WTC11 (cell line): ENCODE measurements around the gene FXYD3. TPM values are rescaled to one million over a fixed set of nuclear protein-coding genes. Genes with fewer than 3 reads are reported as not detected.

Experiments used
- ATAC-seq: fragments of 200-7000 bp; cut with Tn5 transposase; 2 replicates; pipeline ENCODE4 v1.10.0; 2021; ENCODE audit warnings: mild to moderate bottlenecking, moderate library complexity
- CTCF ChIA-PET: fragments of 300-600 bp; sonication (Branson Sonifier 250); formaldehyde crosslinking; loops from one replicate; lab custom pipeline; 2021; ENCODE audit warnings: antibody characterized with exemption; lab: Charles Lee
- POLR2A ChIA-PET: fragments of 350-600 bp; sonication (Branson Sonifier 250); formaldehyde crosslinking; loops from one replicate; lab custom pipeline; 2021; ENCODE audit warnings: antibody characterized with exemption; lab: Charles Lee
- DNase-seq: peaks from one replicate; pipeline ENCODE4 v3.0.0; 2021; ENCODE audit warnings: low spot score
- H3K27ac Mint-ChIP-seq: 2 replicates; pipeline ENCODE4 v1.8.0; 2021; ENCODE audit warnings: mixed read lengths
- H3K27me3 Mint-ChIP-seq: 2 replicates; pipeline ENCODE4 v1.8.0; 2021; ENCODE audit warnings: low read depth, mild to moderate bottlenecking, moderate library complexity, mixed read lengths
- H3K36me3 Mint-ChIP-seq: 2 replicates; pipeline ENCODE4 v1.8.0; 2021; ENCODE audit warnings: mixed read lengths
- H3K4me1 Mint-ChIP-seq: 2 replicates; pipeline ENCODE4 v1.8.0; 2022; ENCODE audit warnings: mixed read lengths
- H3K4me3 Mint-ChIP-seq: 2 replicates; pipeline ENCODE4 v1.8.0; 2021; ENCODE audit warnings: mild to moderate bottlenecking, moderate library complexity, mixed read lengths
- H3K9me3 Mint-ChIP-seq: 2 replicates; pipeline ENCODE4 v1.8.0; 2021; ENCODE audit warnings: mixed read lengths
- ETV6 ChIP-seq: sonication (generic); formaldehyde crosslinking; IDR thresholded peaks from 2 replicates; pipeline ENCODE4 v1.8.1; 2022; ENCODE audit warnings: mild to moderate bottlenecking, missing genetic modification reagents
- JAZF1 ChIP-seq: fragments of 250-450 bp; sonication (Bioruptor Pico); IDR thresholded peaks from 2 replicates; pipeline ENCODE4 v1.9.0; 2021; ENCODE audit warnings: moderate library complexity, mild to moderate bottlenecking, inconsistent platforms
- SMAD3 ChIP-seq: sonication (generic); formaldehyde crosslinking; IDR thresholded peaks from 2 replicates; pipeline ENCODE4 v1.8.0; 2022; ENCODE audit warnings: missing genetic modification reagents, mild to moderate bottlenecking, borderline replicate concordance
- SP1 ChIP-seq: sonication (generic); formaldehyde crosslinking; conservative IDR thresholded peaks from 2 replicates; pipeline ENCODE4 v1.8.1; 2022; ENCODE audit warnings: missing genetic modification reagents
- ZNF416 ChIP-seq: fragments of 250-450 bp; sonication (Bioruptor Pico); IDR thresholded peaks from 2 replicates; pipeline ENCODE4 v1.9.0; 2021; ENCODE audit warnings: mild to moderate bottlenecking, inconsistent platforms
- total RNA-seq: library from RNA; stranded (reverse); gene quantifications from 3 replicates; pipeline ENCODE4 v1.2.3, GENCODE V29; 2021
- TF ChIP-seq, protein P1 (sequence below): fragments of 250-450 bp; sonication (Bioruptor Pico); IDR thresholded peaks from 2 replicates; pipeline ENCODE4 v1.9.0; 2021; ENCODE audit warnings: mild to moderate bottlenecking, borderline replicate concordance
- TF ChIP-seq, protein P2 (sequence below): sonication (generic); formaldehyde crosslinking; IDR thresholded peaks from 2 replicates; pipeline ENCODE4 v1.8.1; 2022; ENCODE audit warnings: missing genetic modification reagents, borderline replicate concordance
- TF ChIP-seq, protein P3 (sequence below): fragments of 250-450 bp; sonication (Bioruptor Pico); IDR thresholded peaks from 2 replicates; pipeline ENCODE4 v1.9.0; 2021; ENCODE audit warnings: mild to moderate bottlenecking
- TF ChIP-seq, protein P4 (sequence below): sonication (generic); formaldehyde crosslinking; IDR thresholded peaks from 2 replicates; pipeline ENCODE4 v1.8.0; 2023; ENCODE audit warnings: missing genetic modification reagents, mild to moderate bottlenecking, borderline replicate concordance
- TF ChIP-seq, protein P5 (sequence below): fragments of 250-450 bp; sonication (Bioruptor Pico); IDR thresholded peaks from 2 replicates; pipeline ENCODE4 v1.9.0; 2021; ENCODE audit warnings: mild to moderate bottlenecking
- TF ChIP-seq, protein P6 (sequence below): sonication (generic); formaldehyde crosslinking; IDR thresholded peaks from 2 replicates; pipeline ENCODE4 v1.8.0; 2022; ENCODE audit warnings: mild to moderate bottlenecking, missing genetic modification reagents

FXYD3 gene
- total RNA-seq, 1 experiment from 2014 or later: 1.8 TPM

DNA sequence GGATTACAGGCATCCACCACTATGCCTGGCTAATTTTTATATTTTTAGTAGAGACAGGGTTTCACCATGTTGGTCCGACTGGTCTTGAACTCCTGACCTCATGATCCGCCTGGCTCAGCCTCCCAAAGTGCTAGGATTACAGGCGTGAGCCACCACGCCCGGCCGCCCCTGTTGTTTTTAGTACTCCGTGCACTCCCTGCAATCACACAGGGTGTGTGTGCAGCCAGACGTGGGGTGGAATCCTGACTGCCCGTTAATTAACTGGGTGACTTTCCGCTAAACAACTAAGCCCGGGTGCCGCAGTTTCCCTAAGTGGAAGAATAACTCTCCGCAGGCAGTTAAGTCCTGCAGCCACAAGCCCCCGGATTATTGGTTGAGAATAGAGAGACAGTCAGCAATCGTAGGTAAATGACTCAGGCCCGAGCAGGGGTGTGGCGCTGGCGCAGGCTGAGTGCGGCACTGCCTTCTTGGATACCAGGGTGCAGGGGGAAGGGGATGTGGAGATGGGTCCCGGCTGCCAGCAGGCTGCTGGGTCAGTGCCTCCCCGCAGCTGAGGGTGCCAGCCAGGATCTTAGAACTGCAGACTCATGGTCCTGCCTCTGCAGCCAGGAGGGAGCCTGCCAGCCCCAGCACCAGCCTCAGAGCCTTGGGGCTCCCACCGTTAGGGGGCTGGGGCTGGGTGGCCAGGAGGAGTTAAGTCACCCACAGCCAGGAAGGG is 6.1 kb upstream of the FXYD3 start:
- peaks cover 8% of the 10 kb centered on the region; the same call in 1 of the 2 replicates for H3K9me3 Mint-ChIP-seq
- no peak overlapping the region for H3K4me3 Mint-ChIP-seq
- no peak overlapping the region for H3K27ac Mint-ChIP-seq
- H3K36me3 Mint-ChIP-seq: 0 out of 2 replicates have a peak, but pooled peaks cover 3% of the 10 kb centered on the region
- ATAC-seq (no peak), DNase-seq (no peak)
- no peaks in the 10 kb centered on the region for H3K27me3 Mint-ChIP-seq
- CTCF ChIA-PET: interaction anchor here (1.1 to 3.1 kb wide), 4 partner anchors 20 to 65 kb away, joined by 4 to 19 read pairs (median 12); no protein-coding TSS in a partner anchor
- TF ChIP-seq, protein P1, sequence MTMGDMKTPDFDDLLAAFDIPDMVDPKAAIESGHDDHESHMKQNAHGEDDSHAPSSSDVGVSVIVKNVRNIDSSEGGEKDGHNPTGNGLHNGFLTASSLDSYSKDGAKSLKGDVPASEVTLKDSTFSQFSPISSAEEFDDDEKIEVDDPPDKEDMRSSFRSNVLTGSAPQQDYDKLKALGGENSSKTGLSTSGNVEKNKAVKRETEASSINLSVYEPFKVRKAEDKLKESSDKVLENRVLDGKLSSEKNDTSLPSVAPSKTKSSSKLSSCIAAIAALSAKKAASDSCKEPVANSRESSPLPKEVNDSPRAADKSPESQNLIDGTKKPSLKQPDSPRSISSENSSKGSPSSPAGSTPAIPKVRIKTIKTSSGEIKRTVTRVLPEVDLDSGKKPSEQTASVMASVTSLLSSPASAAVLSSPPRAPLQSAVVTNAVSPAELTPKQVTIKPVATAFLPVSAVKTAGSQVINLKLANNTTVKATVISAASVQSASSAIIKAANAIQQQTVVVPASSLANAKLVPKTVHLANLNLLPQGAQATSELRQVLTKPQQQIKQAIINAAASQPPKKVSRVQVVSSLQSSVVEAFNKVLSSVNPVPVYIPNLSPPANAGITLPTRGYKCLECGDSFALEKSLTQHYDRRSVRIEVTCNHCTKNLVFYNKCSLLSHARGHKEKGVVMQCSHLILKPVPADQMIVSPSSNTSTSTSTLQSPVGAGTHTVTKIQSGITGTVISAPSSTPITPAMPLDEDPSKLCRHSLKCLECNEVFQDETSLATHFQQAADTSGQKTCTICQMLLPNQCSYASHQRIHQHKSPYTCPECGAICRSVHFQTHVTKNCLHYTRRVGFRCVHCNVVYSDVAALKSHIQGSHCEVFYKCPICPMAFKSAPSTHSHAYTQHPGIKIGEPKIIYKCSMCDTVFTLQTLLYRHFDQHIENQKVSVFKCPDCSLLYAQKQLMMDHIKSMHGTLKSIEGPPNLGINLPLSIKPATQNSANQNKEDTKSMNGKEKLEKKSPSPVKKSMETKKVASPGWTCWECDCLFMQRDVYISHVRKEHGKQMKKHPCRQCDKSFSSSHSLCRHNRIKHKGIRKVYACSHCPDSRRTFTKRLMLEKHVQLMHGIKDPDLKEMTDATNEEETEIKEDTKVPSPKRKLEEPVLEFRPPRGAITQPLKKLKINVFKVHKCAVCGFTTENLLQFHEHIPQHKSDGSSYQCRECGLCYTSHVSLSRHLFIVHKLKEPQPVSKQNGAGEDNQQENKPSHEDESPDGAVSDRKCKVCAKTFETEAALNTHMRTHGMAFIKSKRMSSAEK (CRISPR knock-in tag): no peak
- TF ChIP-seq JAZF1 (CRISPR knock-in tag): no peak
- TF ChIP-seq, protein P2, sequence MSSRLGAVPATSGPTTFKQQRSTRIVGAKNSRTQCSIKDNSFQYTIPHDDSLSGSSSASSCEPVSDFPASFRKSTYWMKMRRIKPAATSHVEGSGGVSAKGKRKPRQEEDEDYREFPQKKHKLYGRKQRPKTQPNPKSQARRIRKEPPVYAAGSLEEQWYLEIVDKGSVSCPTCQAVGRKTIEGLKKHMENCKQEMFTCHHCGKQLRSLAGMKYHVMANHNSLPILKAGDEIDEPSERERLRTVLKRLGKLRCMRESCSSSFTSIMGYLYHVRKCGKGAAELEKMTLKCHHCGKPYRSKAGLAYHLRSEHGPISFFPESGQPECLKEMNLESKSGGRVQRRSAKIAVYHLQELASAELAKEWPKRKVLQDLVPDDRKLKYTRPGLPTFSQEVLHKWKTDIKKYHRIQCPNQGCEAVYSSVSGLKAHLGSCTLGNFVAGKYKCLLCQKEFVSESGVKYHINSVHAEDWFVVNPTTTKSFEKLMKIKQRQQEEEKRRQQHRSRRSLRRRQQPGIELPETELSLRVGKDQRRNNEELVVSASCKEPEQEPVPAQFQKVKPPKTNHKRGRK (CRISPR knock-in tag): no peak
- TF ChIP-seq, protein P3, sequence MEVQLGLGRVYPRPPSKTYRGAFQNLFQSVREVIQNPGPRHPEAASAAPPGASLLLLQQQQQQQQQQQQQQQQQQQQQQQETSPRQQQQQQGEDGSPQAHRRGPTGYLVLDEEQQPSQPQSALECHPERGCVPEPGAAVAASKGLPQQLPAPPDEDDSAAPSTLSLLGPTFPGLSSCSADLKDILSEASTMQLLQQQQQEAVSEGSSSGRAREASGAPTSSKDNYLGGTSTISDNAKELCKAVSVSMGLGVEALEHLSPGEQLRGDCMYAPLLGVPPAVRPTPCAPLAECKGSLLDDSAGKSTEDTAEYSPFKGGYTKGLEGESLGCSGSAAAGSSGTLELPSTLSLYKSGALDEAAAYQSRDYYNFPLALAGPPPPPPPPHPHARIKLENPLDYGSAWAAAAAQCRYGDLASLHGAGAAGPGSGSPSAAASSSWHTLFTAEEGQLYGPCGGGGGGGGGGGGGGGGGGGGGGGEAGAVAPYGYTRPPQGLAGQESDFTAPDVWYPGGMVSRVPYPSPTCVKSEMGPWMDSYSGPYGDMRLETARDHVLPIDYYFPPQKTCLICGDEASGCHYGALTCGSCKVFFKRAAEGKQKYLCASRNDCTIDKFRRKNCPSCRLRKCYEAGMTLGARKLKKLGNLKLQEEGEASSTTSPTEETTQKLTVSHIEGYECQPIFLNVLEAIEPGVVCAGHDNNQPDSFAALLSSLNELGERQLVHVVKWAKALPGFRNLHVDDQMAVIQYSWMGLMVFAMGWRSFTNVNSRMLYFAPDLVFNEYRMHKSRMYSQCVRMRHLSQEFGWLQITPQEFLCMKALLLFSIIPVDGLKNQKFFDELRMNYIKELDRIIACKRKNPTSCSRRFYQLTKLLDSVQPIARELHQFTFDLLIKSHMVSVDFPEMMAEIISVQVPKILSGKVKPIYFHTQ (CRISPR knock-in tag): no peak
- POLR2A ChIA-PET: no interaction called here
- H3K4me1 Mint-ChIP-seq: peaks cover 25% of the 10 kb centered on the region

DNA sequence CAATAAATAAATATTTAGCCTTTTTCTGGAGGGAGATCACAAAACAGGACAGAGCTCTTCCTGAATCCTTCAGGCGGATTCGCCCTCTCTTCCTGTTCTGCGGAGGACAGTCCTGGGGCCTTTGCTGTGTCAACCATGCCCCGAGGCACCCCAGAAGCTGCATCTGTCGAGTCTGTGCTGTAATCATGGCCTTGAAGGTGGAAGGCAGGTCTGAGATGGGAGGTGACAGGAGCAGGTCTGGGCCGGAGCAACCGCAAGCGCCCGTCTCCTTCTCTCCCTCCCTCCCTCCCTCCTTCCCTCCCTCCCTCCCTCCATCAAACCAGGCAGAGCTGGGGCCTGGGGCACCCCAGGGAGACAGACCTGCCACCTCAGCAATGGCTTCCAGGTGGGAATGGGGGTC is 4.6 kb upstream of the FXYD3 start:
- ATAC-seq: no peak
- Mint-ChIP-seq H3K36me3 (0 out of 2 replicates have a peak, but pooled peaks cover 2% of the 10 kb centered on the region), H3K4me3 (no peak overlapping the region), H3K4me1 (peaks cover 36% of the 10 kb centered on the region), H3K27me3 (peaks cover 3% of the 10 kb centered on the region; the same call in 1 of the 2 replicates), H3K27ac (no peak overlapping the region), H3K9me3 (peaks cover 8% of the 10 kb centered on the region; the same call in 1 of the 2 replicates)
- TF ChIP-seq SP1 (CRISPR knock-in tag) (no peak), ZNF416 (CRISPR knock-in tag) (no peak), SMAD3 (CRISPR knock-in tag) (no peak), ETV6 (no peak)
- TF ChIP-seq, protein P4, sequence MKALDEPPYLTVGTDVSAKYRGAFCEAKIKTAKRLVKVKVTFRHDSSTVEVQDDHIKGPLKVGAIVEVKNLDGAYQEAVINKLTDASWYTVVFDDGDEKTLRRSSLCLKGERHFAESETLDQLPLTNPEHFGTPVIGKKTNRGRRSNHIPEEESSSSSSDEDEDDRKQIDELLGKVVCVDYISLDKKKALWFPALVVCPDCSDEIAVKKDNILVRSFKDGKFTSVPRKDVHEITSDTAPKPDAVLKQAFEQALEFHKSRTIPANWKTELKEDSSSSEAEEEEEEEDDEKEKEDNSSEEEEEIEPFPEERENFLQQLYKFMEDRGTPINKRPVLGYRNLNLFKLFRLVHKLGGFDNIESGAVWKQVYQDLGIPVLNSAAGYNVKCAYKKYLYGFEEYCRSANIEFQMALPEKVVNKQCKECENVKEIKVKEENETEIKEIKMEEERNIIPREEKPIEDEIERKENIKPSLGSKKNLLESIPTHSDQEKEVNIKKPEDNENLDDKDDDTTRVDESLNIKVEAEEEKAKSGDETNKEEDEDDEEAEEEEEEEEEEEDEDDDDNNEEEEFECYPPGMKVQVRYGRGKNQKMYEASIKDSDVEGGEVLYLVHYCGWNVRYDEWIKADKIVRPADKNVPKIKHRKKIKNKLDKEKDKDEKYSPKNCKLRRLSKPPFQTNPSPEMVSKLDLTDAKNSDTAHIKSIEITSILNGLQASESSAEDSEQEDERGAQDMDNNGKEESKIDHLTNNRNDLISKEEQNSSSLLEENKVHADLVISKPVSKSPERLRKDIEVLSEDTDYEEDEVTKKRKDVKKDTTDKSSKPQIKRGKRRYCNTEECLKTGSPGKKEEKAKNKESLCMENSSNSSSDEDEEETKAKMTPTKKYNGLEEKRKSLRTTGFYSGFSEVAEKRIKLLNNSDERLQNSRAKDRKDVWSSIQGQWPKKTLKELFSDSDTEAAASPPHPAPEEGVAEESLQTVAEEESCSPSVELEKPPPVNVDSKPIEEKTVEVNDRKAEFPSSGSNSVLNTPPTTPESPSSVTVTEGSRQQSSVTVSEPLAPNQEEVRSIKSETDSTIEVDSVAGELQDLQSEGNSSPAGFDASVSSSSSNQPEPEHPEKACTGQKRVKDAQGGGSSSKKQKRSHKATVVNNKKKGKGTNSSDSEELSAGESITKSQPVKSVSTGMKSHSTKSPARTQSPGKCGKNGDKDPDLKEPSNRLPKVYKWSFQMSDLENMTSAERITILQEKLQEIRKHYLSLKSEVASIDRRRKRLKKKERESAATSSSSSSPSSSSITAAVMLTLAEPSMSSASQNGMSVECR (CRISPR knock-in tag): no peak
- TF ChIP-seq, protein P5, sequence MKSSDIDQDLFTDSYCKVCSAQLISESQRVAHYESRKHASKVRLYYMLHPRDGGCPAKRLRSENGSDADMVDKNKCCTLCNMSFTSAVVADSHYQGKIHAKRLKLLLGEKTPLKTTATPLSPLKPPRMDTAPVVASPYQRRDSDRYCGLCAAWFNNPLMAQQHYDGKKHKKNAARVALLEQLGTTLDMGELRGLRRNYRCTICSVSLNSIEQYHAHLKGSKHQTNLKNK: no peak
- TF ChIP-seq, protein P6, sequence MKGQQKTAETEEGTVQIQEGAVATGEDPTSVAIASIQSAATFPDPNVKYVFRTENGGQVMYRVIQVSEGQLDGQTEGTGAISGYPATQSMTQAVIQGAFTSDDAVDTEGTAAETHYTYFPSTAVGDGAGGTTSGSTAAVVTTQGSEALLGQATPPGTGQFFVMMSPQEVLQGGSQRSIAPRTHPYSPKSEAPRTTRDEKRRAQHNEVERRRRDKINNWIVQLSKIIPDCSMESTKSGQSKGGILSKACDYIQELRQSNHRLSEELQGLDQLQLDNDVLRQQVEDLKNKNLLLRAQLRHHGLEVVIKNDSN (CRISPR knock-in tag): no peak
- CTCF ChIA-PET: interaction anchor here (0.6 to 3.1 kb wide), 11 partner anchors 11 to 67 kb away, joined by 3 to 19 read pairs (median 5); no protein-coding TSS in a partner anchor
- DNase-seq: no peak
- POLR2A ChIA-PET: no interaction called here
